NB4 (cell line): ENCODE results near the gene COL4A6.

Experiments
- CTCF ChIP-seq: IDR thresholded peaks from one replicate; pipeline ENCODE4 v1.5.1; 2012; ENCODE audit warnings: low read depth, low read length
- MAX ChIP-seq: IDR thresholded peaks from 2 replicates; pipeline ENCODE4 v1.6.1; 2011; ENCODE audit warnings: low read depth, low read length
- MYC ChIP-seq: IDR thresholded peaks from 2 replicates; pipeline ENCODE4 v1.6.1; 2011; ENCODE audit warnings: low read depth, low read length
- POLR2A ChIP-seq: IDR thresholded peaks from 2 replicates; pipeline ENCODE4 v1.6.1; 2011; ENCODE audit warnings: mild to moderate bottlenecking; ENCODE audit not compliant: insufficient read length; ENCODE audit errors: extremely low read depth

- TF ChIP-seq MAX: no peak
- TF ChIP-seq POLR2A: no peak
- no peak for TF ChIP-seq CTCF
- no peak for TF ChIP-seq MYC
These were observed 21.0 kb downstream of the COL4A6 start for GRCh38 chrX:108417257-108417656.
